ENCODE data around the gene IMMP2L.

- TF ChIP-seq POLR2A (IDR thresholded peaks at IDR 0.05) (no peak), CTCF (IDR thresholded peaks at IDR 0.05) (no peak)
Measured at GRCh38 chr7:111210996-111211395, 351.3 kb downstream of the IMMP2L start.

All from body of pancreas (tissue), 4 donors.